Effector memory CD4-positive, alpha-beta T cell (primary cell): ENCODE data around the gene ETV1.

Experiments used
- DNase-seq, 3 donors: peaks; one replicate each; pipeline ENCODE4 v3.0.0-alpha.2; 2020
- H3K27ac ChIP-seq: 2 replicates; pipeline ENCODE4 v1.7.0; 2013; ENCODE audit warnings: mild to moderate bottlenecking, low read length, moderate library complexity; ENCODE audit not compliant: insufficient read depth, poor library complexity, severe bottlenecking
- H3K27me3 ChIP-seq: replicated peaks from 2 replicates; pipeline ENCODE4 v1.7.0; 2013; ENCODE audit warnings: mild to moderate bottlenecking, low read length; ENCODE audit not compliant: insufficient read depth, control insufficient read depth, poor library complexity, severe bottlenecking
- H3K36me3 ChIP-seq: 2 replicates; pipeline ENCODE4 v1.7.0; 2013; ENCODE audit warnings: mild to moderate bottlenecking, low read length, moderate library complexity; ENCODE audit not compliant: control insufficient read depth, insufficient read depth
- H3K4me1 ChIP-seq: 2 replicates; pipeline ENCODE4 v1.7.0; 2013; ENCODE audit warnings: low read length, mild to moderate bottlenecking; ENCODE audit not compliant: control insufficient read depth, insufficient read depth, poor library complexity, severe bottlenecking
- H3K4me3 ChIP-seq: 2 replicates; pipeline ENCODE4 v1.7.0; 2013; ENCODE audit warnings: low read length, low read depth, mild to moderate bottlenecking; ENCODE audit not compliant: insufficient read depth, poor library complexity, severe bottlenecking
- H3K9me3 ChIP-seq: 2 replicates; pipeline ENCODE4 v1.7.0; 2013; ENCODE audit warnings: mild to moderate bottlenecking, low read length, moderate library complexity; ENCODE audit not compliant: control insufficient read depth

The ETV1 gene

DNA sequence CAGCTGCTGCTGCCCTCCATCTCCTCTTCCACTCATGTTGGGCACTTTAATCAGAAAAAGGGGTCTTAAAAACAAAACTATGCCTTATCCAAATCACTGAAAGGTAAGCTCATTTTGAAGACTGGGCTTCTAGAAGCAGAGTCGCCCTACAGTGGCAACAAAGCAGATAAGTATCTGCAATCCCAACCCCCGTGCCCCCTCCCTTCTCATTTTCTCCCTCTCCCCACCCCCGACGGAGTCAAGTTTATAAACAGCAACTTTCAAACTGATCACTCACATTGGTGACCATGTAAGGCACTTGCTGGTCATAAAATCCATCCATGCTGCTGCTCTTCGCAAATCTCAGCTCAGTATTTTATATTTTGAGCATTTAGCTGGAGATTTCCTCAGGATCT, 738 bp downstream of the ETV1 start:
- Histone ChIP-seq H3K4me3 (peak overlapping the region; percentile 66), H3K9me3 (no peaks in the 10 kb centered on the region), H3K4me1 (peaks cover 3% of the 10 kb centered on the region), H3K27ac (no peak overlapping the region), H3K27me3 (peaks cover 21% of the 10 kb centered on the region), H3K36me3 (no peaks in the 10 kb centered on the region)
- no peak for DNase-seq

DNA sequence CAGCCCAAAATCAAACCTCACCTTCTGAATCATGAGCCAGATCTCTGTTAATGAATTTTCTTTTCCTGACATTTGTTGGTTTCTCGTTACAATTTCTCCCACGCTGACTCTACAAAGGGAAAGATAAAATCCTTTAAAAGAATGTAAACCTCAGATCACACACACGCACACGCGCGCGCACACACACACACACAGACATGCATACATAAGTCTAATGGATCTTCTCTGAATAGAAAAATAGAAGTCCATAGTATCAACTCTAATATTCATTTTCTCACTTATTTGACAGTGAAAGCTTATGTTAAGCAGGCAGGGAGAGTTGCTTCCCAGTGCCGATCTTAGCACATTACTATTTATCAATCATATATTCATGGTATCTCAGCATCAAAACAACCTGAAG, 1.4 kb downstream of the ETV1 start:
- no peak for DNase-seq
- H3K27ac ChIP-seq, result no peak overlapping the region
- H3K4me3 ChIP-seq, result no peak overlapping the region
- no peaks in the 10 kb centered on the region for H3K36me3 ChIP-seq
- no peaks in the 10 kb centered on the region for H3K9me3 ChIP-seq
- H3K4me1 ChIP-seq, result peaks cover 3% of the 10 kb centered on the region
- peaks cover 21% of the 10 kb centered on the region for H3K27me3 ChIP-seq

DNA sequence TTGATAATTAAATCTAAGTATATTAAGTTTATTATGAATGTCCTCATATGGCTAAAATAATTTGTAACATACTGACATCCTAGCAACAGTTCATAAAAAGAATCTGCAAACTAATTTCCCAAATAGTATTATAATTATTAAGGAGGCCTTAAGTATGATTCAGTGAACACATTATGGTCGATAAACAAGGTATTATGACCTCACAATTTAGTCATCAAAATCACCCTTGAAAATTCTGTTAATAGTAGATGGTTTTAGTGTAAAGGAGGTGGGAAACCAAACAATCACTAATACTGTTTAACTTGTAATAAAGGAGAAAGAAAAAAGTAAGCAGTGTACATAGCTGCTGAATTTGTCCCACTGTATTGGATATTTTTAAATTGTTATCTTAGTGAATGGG, 2.1 kb downstream of the ETV1 start:
- Histone ChIP-seq H3K9me3 (no peaks in the 10 kb centered on the region), H3K4me1 (peaks cover 3% of the 10 kb centered on the region), H3K36me3 (no peaks in the 10 kb centered on the region), H3K27ac (no peak overlapping the region), H3K27me3 (peaks cover 15% of the 10 kb centered on the region), H3K4me3 (no peak overlapping the region)
- no peak for DNase-seq

DNA sequence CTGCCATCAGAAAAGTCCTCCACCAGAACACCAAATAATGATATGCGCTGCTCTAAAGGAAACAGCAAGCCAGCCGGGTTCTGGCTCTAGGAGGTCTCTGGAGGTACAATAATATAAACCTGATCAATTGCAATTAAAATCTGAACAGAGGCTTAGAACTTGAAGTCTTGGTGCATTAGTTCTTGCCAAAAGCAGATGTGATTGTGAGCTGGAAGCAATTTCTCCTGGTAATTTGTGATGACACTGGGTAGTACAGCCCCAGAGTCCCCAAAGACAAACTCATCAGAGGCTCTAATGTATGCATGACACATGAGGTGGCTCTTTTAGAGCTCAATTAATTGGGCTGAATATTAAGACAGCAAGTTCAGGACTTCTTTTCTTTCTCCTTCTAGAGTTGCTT, 3.3 kb downstream of the ETV1 start:
- no peak for DNase-seq
- H3K9me3 ChIP-seq, result no peaks in the 10 kb centered on the region
- no peaks in the 10 kb centered on the region for H3K36me3 ChIP-seq
- peaks cover 14% of the 10 kb centered on the region for H3K27me3 ChIP-seq
- peaks cover 3% of the 10 kb centered on the region for H3K4me1 ChIP-seq
- no peak overlapping the region for H3K27ac ChIP-seq
- H3K4me3 ChIP-seq, result no peak overlapping the region

DNA sequence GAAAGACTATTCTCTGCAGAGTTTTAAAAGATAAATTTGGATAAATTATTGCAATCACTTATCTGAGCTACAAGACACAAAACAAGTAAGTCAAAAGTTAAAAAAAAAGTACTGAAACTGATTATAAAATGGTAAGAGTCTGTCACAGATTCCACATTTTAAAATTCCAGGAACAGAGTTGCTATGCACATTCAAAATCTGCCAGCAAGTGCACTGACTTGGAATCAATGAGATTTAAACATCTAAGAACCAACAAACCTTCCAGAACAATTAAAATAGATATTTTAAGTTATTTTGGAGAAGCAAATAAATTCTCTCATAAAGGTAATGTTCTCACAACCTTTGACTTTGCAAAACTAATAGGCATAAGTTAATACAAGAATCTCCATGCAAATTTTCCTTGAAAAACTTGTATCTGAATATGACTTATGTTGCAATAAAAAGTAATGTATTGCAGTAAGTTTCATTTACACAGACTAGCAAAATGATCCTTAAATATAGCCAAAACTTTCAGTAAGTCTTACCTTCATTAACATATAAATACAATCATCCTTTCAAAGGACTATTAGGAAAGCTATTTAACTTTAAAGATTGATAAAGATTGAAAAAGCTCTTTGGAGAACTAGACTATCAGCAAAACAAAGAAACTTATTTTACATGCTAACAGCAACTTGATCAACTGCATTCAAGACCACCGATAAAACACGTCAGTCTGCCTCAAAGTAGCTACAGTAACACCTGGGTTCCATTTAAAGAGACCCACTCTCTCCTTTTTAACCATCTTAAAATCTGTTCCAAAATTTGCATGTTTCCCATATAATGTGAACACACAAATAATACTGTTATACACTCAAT, 4.4 kb downstream of the ETV1 start:
- H3K9me3 ChIP-seq, result no peaks in the 10 kb centered on the region
- H3K4me1 ChIP-seq, result peaks cover 3% of the 10 kb centered on the region
- H3K36me3 ChIP-seq, result no peaks in the 10 kb centered on the region
- peaks cover 9% of the 10 kb centered on the region for H3K27me3 ChIP-seq
- H3K4me3 ChIP-seq, result no peak overlapping the region
- no peak overlapping the region for H3K27ac ChIP-seq
- no peak for DNase-seq

DNA sequence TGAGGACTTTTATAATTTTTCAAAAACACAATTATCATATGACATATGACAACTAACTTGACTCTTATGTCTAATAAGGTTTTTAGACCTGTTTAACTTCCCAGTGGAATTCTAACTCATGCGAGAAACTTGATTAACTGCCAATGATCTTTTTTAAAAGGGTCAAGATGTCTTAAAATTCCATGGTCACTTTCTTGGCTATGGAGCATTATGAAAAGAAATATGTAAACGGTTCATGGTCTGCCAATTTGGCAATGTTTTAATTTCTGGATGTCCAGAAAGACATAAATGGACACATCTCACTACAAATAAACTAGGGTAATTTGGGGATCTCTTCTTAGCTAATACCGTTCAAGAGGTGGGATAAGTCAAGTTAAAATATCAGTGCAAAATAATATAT, 5.4 kb downstream of the ETV1 start:
- H3K36me3 ChIP-seq, result no peaks in the 10 kb centered on the region
- H3K27me3 ChIP-seq, result peaks cover under 1% of the 10 kb centered on the region
- no peaks in the 10 kb centered on the region for H3K4me1 ChIP-seq
- no peak overlapping the region for H3K4me3 ChIP-seq
- H3K9me3 ChIP-seq, result no peaks in the 10 kb centered on the region
- H3K27ac ChIP-seq, result no peak overlapping the region
- DNase-seq, result no peak

DNA sequence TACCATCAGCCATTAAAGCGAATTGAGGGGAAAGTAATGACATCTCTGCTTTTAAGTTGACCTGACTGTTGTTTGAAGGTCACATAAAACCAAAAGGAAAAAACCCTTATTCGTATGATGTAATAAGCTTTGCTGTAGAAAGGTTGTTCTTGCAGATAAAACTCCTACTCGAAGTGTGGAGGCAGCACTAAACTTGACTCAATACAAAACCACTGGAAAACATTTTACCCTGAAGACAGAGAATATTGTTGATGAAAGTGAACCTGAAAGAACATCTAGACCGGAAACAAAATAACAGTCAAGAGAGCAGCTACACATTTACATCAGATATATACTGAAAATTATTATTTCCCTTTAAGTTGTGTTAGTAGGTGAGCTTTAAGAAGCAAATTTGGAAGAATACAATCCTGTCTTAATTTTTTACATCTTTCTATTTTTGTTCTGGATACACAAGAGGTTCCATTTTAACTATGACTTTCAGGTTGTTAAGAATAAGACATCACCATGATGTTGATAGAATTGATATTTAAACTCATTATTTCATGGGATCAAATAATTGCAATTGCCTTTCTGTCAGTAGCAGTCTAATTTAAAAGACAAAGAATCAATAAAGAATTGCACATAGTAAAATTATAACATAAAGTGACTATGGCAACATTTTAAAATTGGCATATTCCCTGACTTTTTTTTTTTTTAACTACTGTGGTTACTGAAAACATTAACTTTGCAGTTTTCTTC, 6.4 kb downstream of the ETV1 start:
- H3K9me3 ChIP-seq, result no peaks in the 10 kb centered on the region
- no peak overlapping the region for H3K4me3 ChIP-seq
- no peak for DNase-seq
- no peaks in the 10 kb centered on the region for H3K36me3 ChIP-seq
- no peaks in the 10 kb centered on the region for H3K27me3 ChIP-seq
- H3K4me1 ChIP-seq, result no peaks in the 10 kb centered on the region
- H3K27ac ChIP-seq, result no peak overlapping the region

DNA sequence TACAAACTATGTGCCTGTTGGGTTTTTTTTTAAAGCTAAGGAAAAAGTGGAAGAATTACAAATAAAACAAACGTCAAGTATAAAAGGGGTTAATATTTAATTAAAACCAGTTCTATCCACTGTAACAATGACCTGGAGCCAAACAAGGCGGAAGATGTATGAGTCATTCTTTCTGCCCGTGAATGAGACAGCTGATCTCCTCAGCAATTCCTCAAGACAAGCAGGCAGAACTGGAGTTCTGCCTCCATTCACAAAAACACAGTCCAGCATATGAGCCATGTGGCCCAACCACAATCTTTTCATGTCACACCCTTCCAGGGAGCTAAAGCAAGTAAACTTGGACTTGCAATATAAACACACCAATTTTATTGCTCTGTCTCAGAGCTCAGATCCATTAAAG, 8.4 kb downstream of the ETV1 start:
- no peaks in the 10 kb centered on the region for H3K36me3 ChIP-seq
- no peak overlapping the region for H3K4me3 ChIP-seq
- DNase-seq, result no peak
- no peak overlapping the region for H3K27ac ChIP-seq
- no peaks in the 10 kb centered on the region for H3K9me3 ChIP-seq
- no peaks in the 10 kb centered on the region for H3K4me1 ChIP-seq
- no peaks in the 10 kb centered on the region for H3K27me3 ChIP-seq

DNA sequence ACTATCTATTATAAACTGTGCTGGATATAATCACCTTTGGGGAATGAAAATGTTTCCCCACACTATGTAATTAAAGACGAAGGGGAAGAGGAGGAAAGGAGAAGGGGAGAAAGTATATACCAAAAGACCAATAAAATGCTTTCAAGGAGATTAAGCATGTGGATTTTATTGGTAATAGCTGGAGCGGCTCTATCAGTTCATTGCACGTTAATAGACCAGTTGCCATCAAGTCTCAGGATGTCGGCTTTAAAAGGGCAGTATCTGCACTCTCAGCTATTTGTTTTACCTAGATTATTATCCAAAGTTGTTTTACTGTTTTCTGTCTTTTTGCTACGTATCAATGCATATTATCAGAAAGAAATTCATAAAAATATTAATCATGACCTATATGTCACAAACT, 9.0 kb downstream of the ETV1 start:
- H3K9me3 ChIP-seq, result no peaks in the 10 kb centered on the region
- DNase-seq, result no peak
- H3K27ac ChIP-seq, result no peak overlapping the region
- H3K4me3 ChIP-seq, result no peak overlapping the region
- H3K36me3 ChIP-seq, result no peaks in the 10 kb centered on the region
- no peaks in the 10 kb centered on the region for H3K4me1 ChIP-seq
- no peaks in the 10 kb centered on the region for H3K27me3 ChIP-seq

DNA sequence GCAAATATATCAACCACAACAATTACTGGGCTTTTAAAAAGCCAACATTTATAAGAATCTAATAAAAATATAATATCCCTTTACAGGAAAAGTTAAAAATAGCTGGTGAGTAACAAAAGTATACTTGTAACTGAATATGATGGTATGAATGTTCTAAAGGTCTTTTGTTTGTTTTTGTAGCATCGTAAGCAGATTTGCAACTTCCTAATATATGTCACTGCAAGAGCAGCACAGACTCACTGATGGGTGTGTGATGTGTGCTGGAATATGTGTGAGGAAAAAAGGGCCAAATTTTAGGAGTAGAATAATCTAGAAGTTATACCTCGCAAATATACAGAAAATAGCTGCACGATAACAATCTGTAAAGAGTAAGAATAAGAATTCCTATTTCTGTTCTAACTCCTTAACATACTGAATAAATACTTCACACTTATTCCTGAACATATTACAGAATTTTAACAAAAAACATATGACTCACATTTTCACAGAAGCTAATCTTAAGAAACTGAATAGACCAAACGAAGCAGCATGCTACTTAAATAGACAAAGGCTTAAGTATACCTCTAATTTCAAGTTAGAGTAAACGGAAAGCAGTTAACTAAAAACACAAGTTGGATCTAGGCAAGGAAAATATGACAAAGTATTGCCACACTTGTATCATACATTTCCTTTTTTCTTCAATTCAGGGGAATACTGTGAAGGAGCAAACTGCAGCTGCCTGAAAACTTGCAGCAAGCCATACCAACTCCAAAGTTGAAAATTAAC, 9.6 kb downstream of the ETV1 start:
- Histone ChIP-seq H3K27ac (no peak overlapping the region), H3K4me1 (no peaks in the 10 kb centered on the region), H3K27me3 (no peaks in the 10 kb centered on the region), H3K4me3 (no peak overlapping the region), H3K9me3 (no peaks in the 10 kb centered on the region), H3K36me3 (no peaks in the 10 kb centered on the region)
- DNase-seq, result no peak
